Right lobe of liver (tissue), 6 donors: Measurements from ENCODE around the gene BRSK2. TPM values are rescaled to one million over a fixed set of nuclear protein-coding genes. Genes with fewer than 3 reads are reported as not detected.
"Not testable (repeated sequence)": the region's sequence is repeated elsewhere in the genome, so short reads cannot be mapped to it uniquely, and the experiment has no call there.

ENCODE experiments used
- ATAC-seq, 4 donors: fragments of 200-7000 bp; cut with Tn5 transposase; one replicate each; pipeline ENCODE4 v1.9.1; 2020; ENCODE audit warnings: mild to moderate bottlenecking in 4 of 4, moderate library complexity in 4 of 4
- DNase-seq, 3 donors: peaks; one replicate each; pipeline ENCODE4 v3.0.0-alpha.2; 2020
- H3K27ac ChIP-seq, 3 donors: fragments of 200-600 bp; one replicate each; pipeline ENCODE4 v1.8.0; 2022
- H3K27me3 ChIP-seq, 2 donors: fragments of 200-600 bp; one replicate each; pipeline ENCODE4 v1.8.0; 2022
- H3K36me3 ChIP-seq, 4 donors: fragments of 200-600 bp; sonication (generic) in 1 of 4; one replicate each; pipeline versions ENCODE4 v1.5.1 to v1.8.0; 2017 to 2022; ENCODE audit warnings: control low read depth in 1 of 4
- H3K4me1 ChIP-seq, 4 donors: fragments of 200-600 bp; sonication (generic) in 1 of 4; one replicate each; pipeline versions ENCODE4 v1.5.1 to v1.8.0; 2017 to 2022; ENCODE audit warnings: control low read depth in 1 of 4
- H3K4me3 ChIP-seq, 3 donors: fragments of 200-600 bp; one replicate each; pipeline ENCODE4 v1.8.0; 2022
- H3K9me3 ChIP-seq, 4 donors: fragments of 200-600 bp; sonication (generic) in 1 of 4; one replicate each; pipeline versions ENCODE4 v1.5.1 to v1.8.0; 2017 to 2022; ENCODE audit warnings: control low read depth in 1 of 4
- CTCF ChIP-seq, 4 donors: fragments of 200-600 bp in 3 of 4; fragments of 450-650 bp in 1 of 4; IDR thresholded peaks; one replicate each; pipeline versions ENCODE4 v1.5.1 to v1.8.0; 2016 to 2022; ENCODE audit warnings: antibody characterized with exemption in 4 of 4, mild to moderate bottlenecking in 2 of 4
- POLR2A ChIP-seq: fragments of 450-650 bp; IDR thresholded peaks from one replicate; pipeline ENCODE4 v1.6.1; 2017; ENCODE audit warnings: antibody characterized with exemption, mild to moderate bottlenecking
- WGBS: methylation state at CpG from one replicate; pipeline ENCODE4 v1.1.6; 2018; ENCODE audit warnings: low coverage, low lambda C conversion rate; ENCODE audit not compliant: insufficient coverage; ENCODE audit errors: missing lambda C conversion rate; 5-methylcytosine and 5-hydroxymethylcytosine counted together
- intact Hi-C, 2 donors: fragments of 100-400 bp; cut with DNase I; formaldehyde crosslinking; loops; one replicate each; pipeline versions ENCODE4 v1.11.2 to v1.14.1; 2022
- total RNA-seq, 6 experiments: library from RNA; depleted of rRNA in 2 of 6; stranded (reverse); fragments of >200 nt in 2 of 6; fragmentation: NEBNext Ultra II Directional in 3 of 6; extraction: Animal tissue kit (Norgen Biotek cat#: 25700) in 3 of 6; gene quantifications; one replicate each; pipeline versions ENCODE4 v1.1.0 to v1.2.4, GENCODE V29; 2016 to 2023
- donor health status: DM: no; HTN: yes; CAD: no.
- donor health status: DM: no; HTN: no; CAD: no.
- donor health status: DM: no; HTN: no; CAD: no.
- donor health status: DM: no; HTN: yes; CAD: no.
- donor health status: DM: no; HTN: yes; CAD: no.

The BRSK2 gene
- total RNA-seq, 6 experiments from 2014 or later: 0.12 to 0.49 TPM; not detected in 4

- ATAC-seq (no peak), DNase-seq (no peak)
- TF ChIP-seq POLR2A: no peak
- no peak for TF ChIP-seq CTCF (IDR thresholded peaks at IDR 0.05)
- no peak overlapping the region for H3K27ac ChIP-seq
- no peaks in the 10 kb centered on the region for H3K9me3 ChIP-seq
- intact Hi-C loops: no loop called here
- H3K27me3 ChIP-seq: no peaks in the 10 kb centered on the region
- H3K4me3 ChIP-seq: no peak overlapping the region
- H3K36me3 ChIP-seq: no peaks in the 10 kb centered on the region
- 80% methylated on average over 2 of the region's 15 CpGs for WGBS
- no peaks in the 10 kb centered on the region for H3K4me1 ChIP-seq
Observed at GRCh38 chr11:1433568-1433967, 43.8 kb downstream of the BRSK2 start.

DNA sequence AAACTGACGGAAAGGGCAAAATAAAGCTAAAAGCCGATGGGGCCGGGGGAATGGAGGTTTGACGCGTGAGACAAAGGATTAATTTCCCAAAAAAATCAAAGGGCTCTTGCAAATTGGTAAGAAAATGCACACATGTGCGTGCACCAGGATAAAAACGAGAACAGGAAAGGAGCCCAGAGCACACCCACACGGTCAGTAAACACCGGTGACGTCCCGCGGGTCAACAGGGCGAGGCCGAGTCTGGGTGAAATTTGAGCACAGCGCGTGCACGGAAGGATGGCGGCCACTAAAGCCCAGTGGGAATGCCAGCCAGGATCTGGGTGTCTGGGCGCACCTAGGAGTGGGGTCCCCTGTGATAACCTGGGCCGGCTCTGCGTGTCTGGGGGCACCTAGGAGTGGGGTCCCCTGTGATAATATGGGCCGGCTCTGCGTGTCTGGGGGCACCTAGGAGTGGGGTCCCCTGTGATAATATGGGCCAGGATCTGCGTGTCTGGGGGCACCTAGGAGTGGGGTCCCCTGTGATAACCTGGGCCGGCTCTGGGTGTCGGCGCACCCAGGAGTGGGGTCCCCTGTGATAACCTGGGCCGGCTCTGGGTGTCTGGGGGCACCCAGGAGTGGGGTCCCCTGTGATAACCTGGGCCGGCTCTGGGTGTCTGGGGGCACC is 44.4 kb downstream of the BRSK2 start:
- Histone ChIP-seq H3K27ac (no peak overlapping the region), H3K36me3 (no peaks in the 10 kb centered on the region), H3K9me3 (no peaks in the 10 kb centered on the region), H3K4me3 (no peak overlapping the region), H3K27me3 (no peaks in the 10 kb centered on the region), H3K4me1 (no peaks in the 10 kb centered on the region)
- intact Hi-C loops: no loop called here
- WGBS: 64% methylated on average over 13 of the region's 29 CpGs
- peak in 1 of 4 donors; percentile 30 for ATAC-seq
- TF ChIP-seq CTCF (IDR thresholded peaks at IDR 0.05) (no peak), POLR2A (no peak)
- no peak for DNase-seq

DNA sequence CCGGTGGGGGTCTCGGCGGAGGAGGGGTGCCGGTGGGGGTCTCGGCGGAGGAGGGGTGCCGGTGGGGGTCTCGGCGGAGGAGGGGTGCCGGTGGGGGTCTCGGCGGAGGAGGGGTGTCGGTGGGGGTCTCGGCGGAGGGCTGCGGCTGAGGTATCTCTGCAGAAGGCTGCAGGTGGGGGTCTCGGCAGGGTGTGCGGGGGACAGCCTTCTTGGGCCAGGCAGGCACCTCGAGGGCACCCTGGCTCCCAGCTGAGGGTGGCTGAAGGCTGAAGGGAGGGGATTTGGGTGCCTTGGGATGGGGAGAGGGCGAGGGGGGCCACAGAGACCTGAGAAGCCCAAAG is 45.7 kb downstream of the BRSK2 start:
- ATAC-seq, H3K9me3 ChIP-seq, intact Hi-C loops, H3K27me3 ChIP-seq, H3K4me1 ChIP-seq, H3K4me3 ChIP-seq, H3K36me3 ChIP-seq, H3K27ac ChIP-seq, DNase-seq: not testable (repeated sequence)
- 50% methylated on average over 3 of the region's 20 CpGs for WGBS

DNA sequence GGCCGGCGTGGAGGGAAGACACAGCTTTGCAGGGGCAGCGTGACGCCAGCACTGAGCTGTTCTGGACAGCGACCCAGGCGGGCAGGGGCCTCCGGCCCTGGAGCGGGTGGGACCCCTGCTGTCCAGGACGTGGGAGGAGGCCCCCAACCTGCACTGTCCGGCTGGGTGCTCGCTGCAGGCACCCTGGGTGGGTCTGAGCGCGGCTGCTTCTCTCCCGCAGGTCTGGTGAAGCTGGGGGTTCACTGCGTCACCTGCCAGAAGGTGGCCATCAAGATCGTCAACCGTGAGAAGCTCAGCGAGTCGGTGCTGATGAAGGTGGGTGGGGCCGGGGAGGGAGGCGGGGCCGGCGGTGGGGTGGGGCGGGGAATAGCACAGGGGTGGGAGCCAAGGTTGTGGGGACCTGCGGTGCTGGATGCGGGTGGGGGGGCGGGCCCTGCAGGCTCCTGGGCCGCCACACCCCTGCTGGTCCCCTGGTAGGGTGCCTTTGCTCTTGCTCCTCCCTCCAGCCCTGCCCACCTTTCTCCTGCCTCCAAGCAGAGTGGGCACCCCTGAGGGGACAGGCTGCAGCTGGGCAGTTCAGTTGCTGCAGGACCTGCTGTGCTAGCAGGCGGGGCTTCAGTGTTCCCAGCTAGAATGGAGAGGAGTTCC is 46.2 kb downstream of the BRSK2 start:
- ATAC-seq (no peak), DNase-seq (no peak)
- no peaks in the 10 kb centered on the region for H3K9me3 ChIP-seq
- no peak overlapping the region for H3K27ac ChIP-seq
- no peaks in the 10 kb centered on the region for H3K27me3 ChIP-seq
- no peak overlapping the region for H3K4me3 ChIP-seq
- 2% methylated on average over 7 of the region's 29 CpGs for WGBS
- H3K36me3 ChIP-seq: no peaks in the 10 kb centered on the region
- H3K4me1 ChIP-seq: no peaks in the 10 kb centered on the region
- intact Hi-C loops: no loop called here
- TF ChIP-seq CTCF (IDR thresholded peaks at IDR 0.05) (no peak), POLR2A (no peak)

DNA sequence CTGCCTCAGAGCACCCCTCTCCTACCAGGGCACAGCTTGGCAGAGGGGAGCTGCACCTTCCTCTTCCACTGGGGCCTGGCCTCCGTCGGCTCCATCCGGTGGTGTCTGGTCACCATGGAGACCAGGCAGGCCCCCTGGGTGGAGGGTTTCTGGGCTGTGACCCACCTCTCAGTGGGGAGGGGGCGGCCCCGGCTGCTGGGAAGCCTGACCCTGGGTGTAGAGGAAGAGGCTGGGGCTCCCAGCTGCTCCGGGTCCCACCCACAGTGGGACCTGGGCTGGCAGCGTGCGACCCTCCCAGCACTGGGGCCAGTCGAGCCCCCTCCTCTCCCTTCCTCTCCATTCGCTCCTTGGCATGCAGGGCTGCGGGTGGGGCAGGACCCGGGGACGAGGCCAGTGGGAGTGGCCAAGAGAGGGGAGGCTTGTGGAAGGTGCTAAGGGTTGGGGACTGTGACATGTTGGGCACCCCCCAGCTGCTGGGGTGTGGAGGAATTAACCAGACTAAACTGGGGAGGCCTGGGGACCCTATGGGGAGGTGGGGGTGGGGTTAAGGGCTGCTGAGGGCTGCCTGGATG is 46.8 kb downstream of the BRSK2 start:
- TF ChIP-seq POLR2A (no peak), CTCF (IDR thresholded peaks at IDR 0.05) (no peak)
- no peaks in the 10 kb centered on the region for H3K27me3 ChIP-seq
- ATAC-seq (no peak), DNase-seq (no peak)
- 0% methylated on average over 2 of the region's 13 CpGs for WGBS
- H3K27ac ChIP-seq: no peak overlapping the region
- no peaks in the 10 kb centered on the region for H3K9me3 ChIP-seq
- H3K4me3 ChIP-seq: no peak overlapping the region
- H3K36me3 ChIP-seq: no peaks in the 10 kb centered on the region
- no peaks in the 10 kb centered on the region for H3K4me1 ChIP-seq
- intact Hi-C loops: no loop called here
